A549 (cell line): ENCODE data around the gene CTNNBIP1. TPM values are rescaled to one million over a fixed set of nuclear protein-coding genes. Genes with fewer than 3 reads are reported as not detected.

Experiments
- ATAC-seq, 2 experiments: fragments of 200-7000 bp in 1 of 2; fragments of >200 bp in 1 of 2; cut with Nextera tagmentation in 1 of 2; cut with Tn5 transposase in 1 of 2; 3 replicates each; pipeline versions ENCODE4 v1.8.0 to v1.9.1; 2018 to 2020; ENCODE audit warnings: mild to moderate bottlenecking in 1 of 2, moderate library complexity in 1 of 2
- CTCF ChIA-PET: fragments of 300-600 bp; sonication (Branson Sonifier 250); formaldehyde crosslinking; extraction: SDS; loops from one replicate; lab custom pipeline; 2021; ENCODE audit warnings: antibody characterized with exemption, inconsistent platforms; lab: Yijun Ruan, JAX
- POLR2A ChIA-PET: fragments of 350-600 bp; formaldehyde crosslinking; extraction: SDS; loops from one replicate; lab custom pipeline; 2021; ENCODE audit warnings: antibody characterized with exemption, inconsistent platforms; lab: Yijun Ruan, JAX
- DNase-seq, 2 experiments: peaks; one replicate each; pipeline versions ENCODE4 v3.0.0 to v3.0.0-alpha.2; 2011 to 2016; ENCODE audit warnings: low read depth in 1 of 2, low spot score in 1 of 2
- FAIRE-seq: peaks from 2 replicates; lab custom pipeline; 2011; peaks lifted over from hg19 to GRCh38; lab: Jason Lieb, UNC
- H3K27ac ChIP-seq, 2 experiments: fragments of >200 bp; sonication (Bioruptor Twin); formaldehyde crosslinking; 3 replicates each; pipeline ENCODE4 v1.5.1; 2016 to 2017
- H3K4me1 ChIP-seq: fragments of >200 bp; sonication (Bioruptor Twin); formaldehyde crosslinking; 3 replicates; pipeline ENCODE4 v1.6.1; 2016
- H3K4me2 ChIP-seq: fragments of >200 bp; sonication (Bioruptor Twin); formaldehyde crosslinking; 3 replicates; pipeline ENCODE4 v1.6.1; 2016
- H3K4me3 ChIP-seq: fragments of >200 bp; sonication (Bioruptor Twin); formaldehyde crosslinking; 3 replicates; pipeline ENCODE4 v1.5.1; 2016
- H3K9me3 ChIP-seq: fragments of >200 bp; sonication (Bioruptor Twin); formaldehyde crosslinking; 3 replicates; pipeline ENCODE4 v1.6.1; 2016
- BHLHE40 ChIP-seq: IDR thresholded peaks from 2 replicates; pipeline ENCODE4 v1.6.1; 2012; ENCODE audit warnings: low read depth, low read length, inconsistent platforms
- CEBPB ChIP-seq, 2 experiments: fragments of >200 bp in 1 of 2; sonication (Bioruptor Twin) in 1 of 2; formaldehyde crosslinking in 1 of 2; IDR thresholded peaks; 2 replicates each; pipeline ENCODE4 v1.6.1; 2012 to 2016
- CHD4 ChIP-seq: fragments of 200-600 bp; sonication (generic); IDR thresholded peaks from 2 replicates; pipeline ENCODE4 v1.6.1; 2016; ENCODE audit warnings: antibody characterized with exemption, mild to moderate bottlenecking, borderline replicate concordance
- E2F6 ChIP-seq: IDR thresholded peaks from 2 replicates; pipeline ENCODE4 v1.6.1; 2012; ENCODE audit warnings: low read depth, borderline replicate concordance
- EP300 ChIP-seq, 2 experiments: fragments of >200 bp; sonication (Bioruptor Twin); formaldehyde crosslinking; IDR thresholded peaks; 2 replicates in 1 of 2; 3 replicates in 1 of 2; pipeline ENCODE4 v1.6.1; 2016 to 2017
- HEYL ChIP-seq: fragments of 250-450 bp; sonication (Bioruptor Pico); IDR thresholded peaks from 2 replicates; pipeline ENCODE4 v1.8.0; 2021; ENCODE audit warnings: mild to moderate bottlenecking, moderate library complexity
- HOXA7 ChIP-seq: fragments of 250-450 bp; sonication (Bioruptor Pico); IDR thresholded peaks from 2 replicates; pipeline ENCODE4 v1.5.0; 2020; ENCODE audit warnings: mild to moderate bottlenecking, moderate library complexity
- HOXB5 ChIP-seq: fragments of 250-450 bp; sonication (Bioruptor Pico); IDR thresholded peaks from 2 replicates; pipeline ENCODE4 v1.5.0; 2020; ENCODE audit warnings: mild to moderate bottlenecking, moderate library complexity
- KDM1A ChIP-seq: fragments of 200-600 bp; sonication (generic); IDR thresholded peaks from 2 replicates; pipeline ENCODE4 v1.6.1; 2016; ENCODE audit warnings: low read depth, mild to moderate bottlenecking
- MAFK ChIP-seq: fragments of 450-650 bp; IDR thresholded peaks from 2 replicates; pipeline ENCODE4 v1.6.1; 2014; ENCODE audit not compliant: partially characterized antibody
- PHF8 ChIP-seq: fragments of 200-600 bp; sonication (generic); IDR thresholded peaks from 2 replicates; pipeline ENCODE4 v1.6.1; 2016; ENCODE audit warnings: low read depth, mild to moderate bottlenecking, antibody characterized with exemption, moderate library complexity, borderline replicate concordance
- RAD21 ChIP-seq, 2 experiments: fragments of >200 bp in 1 of 2; sonication (Bioruptor Twin) in 1 of 2; formaldehyde crosslinking in 1 of 2; IDR thresholded peaks in 1 of 2; conservative IDR thresholded peaks in 1 of 2; 2 replicates in 1 of 2; 3 replicates in 1 of 2; pipeline ENCODE4 v1.6.1; 2012 to 2018; ENCODE audit warnings: inconsistent platforms in 1 of 2
- SMC3 ChIP-seq: fragments of >200 bp; sonication (Bioruptor Twin); formaldehyde crosslinking; IDR thresholded peaks from 3 replicates; pipeline ENCODE4 v1.6.1; 2018; ENCODE audit warnings: inconsistent platforms
- TP53 ChIP-seq: fragments of 250-450 bp; sonication (Bioruptor Pico); IDR thresholded peaks from 2 replicates; pipeline ENCODE4 v1.5.0; 2021; ENCODE audit warnings: mild to moderate bottlenecking, moderate library complexity
- ZC3H11A ChIP-seq: fragments of 450-650 bp; IDR thresholded peaks from 2 replicates; pipeline ENCODE4 v1.6.1; 2014; ENCODE audit warnings: antibody characterized with exemption, mild to moderate bottlenecking
- ZNF302 ChIP-seq: fragments of 250-450 bp; sonication (Bioruptor Pico); IDR thresholded peaks from 2 replicates; pipeline ENCODE4 v1.9.0; 2021; ENCODE audit warnings: inconsistent platforms, mild to moderate bottlenecking, moderate library complexity
- WGBS: methylation state at CpG from one replicate; pipeline ENCODE4 v1.1.6; 2017; ENCODE audit errors: missing lambda C conversion rate; 5-methylcytosine and 5-hydroxymethylcytosine counted together
- polyA plus RNA-seq, 4 experiments: library from polyadenylated mRNA; depleted of rRNA in 3 of 4; stranded (reverse); fragments of >200 nt; fragmentation: RNase III in 1 of 4; extraction: RNeasy Plus Mini Kit Qiagen cat#74134 plus additional on column Dnase treatment in 1 of 4; gene quantifications; 2 replicates in 3 of 4; 3 replicates in 1 of 4; pipeline ENCODE4 v1.2.3, GENCODE V29; 2011 to 2017
- TF ChIP-seq, protein P1 (sequence below): fragments of >200 bp; sonication (Bioruptor Twin); formaldehyde crosslinking; IDR thresholded peaks from 3 replicates; pipeline ENCODE4 v1.5.1; 2016

Gene CTNNBIP1
- polyA plus RNA-seq, 2 of the 4 experiments (the other 2 are of a cell fraction) = 5.6 to 10.4 TPM

- POLR2A ChIA-PET = interaction anchor here (1.0 to 1.4 kb wide), 2 partner anchors 32 to 90 kb away, joined by 5 to 10 read pairs; partner anchors contain the start of gene UBE4B
- DNase-seq (peak; percentile 44 to 48), ATAC-seq (peak; percentile 71 to 75; a peak in 5 of 6 replicates), FAIRE-seq (no peak)
- Histone ChIP-seq H3K27ac (peak overlapping the region; percentile 94 to 98), H3K4me2 (peak overlapping the region; percentile 80), H3K4me1 (peaks cover 10% of the 10 kb centered on the region; the same call in 1 of the 3 replicates), H3K4me3 (peak overlapping the region; percentile 98), H3K9me3 (no peaks in the 10 kb centered on the region)
- CTCF ChIA-PET = interaction anchor here (0.6 to 4.2 kb wide), 16 partner anchors 8 to 268 kb away, joined by 3 to 43 read pairs (median 3); partner anchors contain the start of gene KIF1B
- TF ChIP-seq HEYL = no peak
- no peak for TF ChIP-seq TP53
- TF ChIP-seq MAFK = no peak
- TF ChIP-seq, protein P1, sequence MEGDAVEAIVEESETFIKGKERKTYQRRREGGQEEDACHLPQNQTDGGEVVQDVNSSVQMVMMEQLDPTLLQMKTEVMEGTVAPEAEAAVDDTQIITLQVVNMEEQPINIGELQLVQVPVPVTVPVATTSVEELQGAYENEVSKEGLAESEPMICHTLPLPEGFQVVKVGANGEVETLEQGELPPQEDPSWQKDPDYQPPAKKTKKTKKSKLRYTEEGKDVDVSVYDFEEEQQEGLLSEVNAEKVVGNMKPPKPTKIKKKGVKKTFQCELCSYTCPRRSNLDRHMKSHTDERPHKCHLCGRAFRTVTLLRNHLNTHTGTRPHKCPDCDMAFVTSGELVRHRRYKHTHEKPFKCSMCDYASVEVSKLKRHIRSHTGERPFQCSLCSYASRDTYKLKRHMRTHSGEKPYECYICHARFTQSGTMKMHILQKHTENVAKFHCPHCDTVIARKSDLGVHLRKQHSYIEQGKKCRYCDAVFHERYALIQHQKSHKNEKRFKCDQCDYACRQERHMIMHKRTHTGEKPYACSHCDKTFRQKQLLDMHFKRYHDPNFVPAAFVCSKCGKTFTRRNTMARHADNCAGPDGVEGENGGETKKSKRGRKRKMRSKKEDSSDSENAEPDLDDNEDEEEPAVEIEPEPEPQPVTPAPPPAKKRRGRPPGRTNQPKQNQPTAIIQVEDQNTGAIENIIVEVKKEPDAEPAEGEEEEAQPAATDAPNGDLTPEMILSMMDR = peak; percentile 56
- TF ChIP-seq RAD21 (conservative IDR thresholded peaks at IDR 0.05 in 1 of 2, IDR thresholded peaks at IDR 0.05 in 1 of 2) = peak; percentile 52 to 53
- TF ChIP-seq E2F6 = no peak
- peak; percentile 50 for TF ChIP-seq SMC3
- WGBS = 2% methylated on average over 14 of the region's 14 CpGs
Observed at GRCh38 chr1:9942399-9942938, 32.4 kb upstream of the CTNNBIP1 start.

DNA sequence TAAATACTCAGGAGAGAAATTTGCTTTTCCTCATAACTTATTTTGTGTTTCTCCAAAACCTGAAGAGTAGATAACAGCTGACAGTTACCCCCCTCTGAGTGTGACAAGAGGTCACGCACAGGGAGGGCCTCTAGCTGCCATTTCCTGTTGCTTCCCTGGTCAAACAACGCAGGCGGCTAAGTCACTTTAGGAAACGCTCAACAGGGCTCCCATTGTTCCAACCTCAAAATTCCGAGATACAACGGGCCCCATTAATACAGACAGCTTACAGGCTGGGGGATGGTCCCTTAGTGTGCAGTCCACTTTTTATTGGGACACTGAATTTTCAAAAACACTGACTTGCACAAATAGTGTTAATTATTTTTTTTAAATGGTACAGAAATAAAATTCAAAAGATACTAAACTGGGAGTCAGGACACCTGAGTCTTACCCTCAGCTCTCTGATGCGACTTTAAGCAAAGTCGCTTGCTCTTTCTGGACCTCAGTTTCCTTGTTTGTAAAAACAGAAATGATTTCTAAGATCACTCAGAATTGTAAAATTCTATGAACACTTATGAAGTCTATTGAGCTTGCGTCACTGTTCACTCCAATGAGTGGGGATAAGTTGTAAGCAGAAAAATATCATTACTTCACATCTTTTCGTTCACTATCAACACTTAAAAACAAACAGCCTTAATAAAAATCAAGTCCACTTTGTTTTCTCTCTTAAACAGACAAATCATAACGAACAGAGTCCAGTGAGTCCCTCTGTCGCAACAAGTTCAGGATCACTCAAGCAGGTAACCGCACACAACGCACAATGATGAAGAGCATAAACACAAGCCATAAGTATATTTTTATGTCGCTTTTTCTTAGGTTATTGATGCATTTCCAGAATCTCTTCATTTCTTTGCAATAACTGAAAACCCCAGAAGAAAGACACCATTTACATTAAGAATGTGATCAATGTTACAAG, 19.6 kb upstream of the CTNNBIP1 start:
- Histone ChIP-seq H3K4me3 (no peak overlapping the region), H3K4me1 (no peaks in the 10 kb centered on the region), H3K27ac (no peak overlapping the region), H3K9me3 (no peaks in the 10 kb centered on the region), H3K4me2 (no peak overlapping the region)
- TF ChIP-seq CEBPB (IDR thresholded peaks at IDR 0.05) (no peak), KDM1A (no peak), PHF8 (no peak), BHLHE40 (no peak), CHD4 (no peak)
- ChIA-PET CTCF (interaction anchor here (1.1 to 1.2 kb wide), 2 partner anchors 13 to 55 kb away, joined by 5 to 6 read pairs; partner anchors contain the start of genes LZIC and NMNAT1), POLR2A (no interaction called here)
- DNase-seq (no peak), FAIRE-seq (no peak), ATAC-seq (no peak)
- WGBS = 93% methylated on average over 15 of the region's 15 CpGs

DNA sequence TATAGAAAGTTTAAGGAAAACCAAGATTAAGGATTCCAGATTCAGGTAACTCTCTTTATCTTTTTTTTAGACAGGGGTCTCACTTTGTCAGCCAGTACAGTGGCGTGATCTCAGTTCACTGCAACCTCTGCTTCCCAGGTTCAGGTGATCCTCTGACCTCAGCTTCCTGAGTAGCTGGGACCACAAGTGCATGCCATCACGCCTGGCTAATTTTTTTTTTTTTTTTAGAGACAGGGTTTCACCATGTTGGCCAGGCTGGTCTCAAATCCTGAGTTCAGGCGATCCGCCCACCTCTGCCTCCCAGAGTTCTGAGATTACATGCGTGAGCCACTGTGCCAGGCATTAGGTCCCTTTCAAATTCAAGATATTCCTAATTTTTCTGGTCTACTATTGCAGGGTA, 17.2 kb upstream of the CTNNBIP1 start:
- Histone ChIP-seq H3K4me2 (no peak overlapping the region), H3K9me3 (no peaks in the 10 kb centered on the region), H3K27ac (no peak overlapping the region), H3K4me1 (no peaks in the 10 kb centered on the region), H3K4me3 (no peak overlapping the region)
- WGBS = 96% methylated on average over 5 of the region's 5 CpGs
- ATAC-seq (no peak), DNase-seq (no peak), FAIRE-seq (no peak)
- CTCF ChIA-PET = interaction anchor here (0.7 kb wide), 1 partner anchor 78 kb away, joined by 3 read pairs; no protein-coding TSS in a partner anchor
- TF ChIP-seq PHF8 (no peak), EP300 (IDR thresholded peaks at IDR 0.05) (no peak), MAFK (no peak), HOXB5 (no peak), CHD4 (no peak), ZC3H11A (no peak), ZNF302 (CRISPR knock-in tag) (no peak), HOXA7 (CRISPR knock-in tag) (no peak), KDM1A (no peak)
- TF ChIP-seq, protein P1 = no peak
- POLR2A ChIA-PET = no interaction called here
